ENCODE data around the gene MMADHC. TPM values are rescaled to one million over a fixed set of nuclear protein-coding genes. Genes with fewer than 3 reads are reported as not detected.

The MMADHC gene
- polyA plus RNA-seq, 3 donors: 20.5 to 119 (median 97.9) TPM

DNA sequence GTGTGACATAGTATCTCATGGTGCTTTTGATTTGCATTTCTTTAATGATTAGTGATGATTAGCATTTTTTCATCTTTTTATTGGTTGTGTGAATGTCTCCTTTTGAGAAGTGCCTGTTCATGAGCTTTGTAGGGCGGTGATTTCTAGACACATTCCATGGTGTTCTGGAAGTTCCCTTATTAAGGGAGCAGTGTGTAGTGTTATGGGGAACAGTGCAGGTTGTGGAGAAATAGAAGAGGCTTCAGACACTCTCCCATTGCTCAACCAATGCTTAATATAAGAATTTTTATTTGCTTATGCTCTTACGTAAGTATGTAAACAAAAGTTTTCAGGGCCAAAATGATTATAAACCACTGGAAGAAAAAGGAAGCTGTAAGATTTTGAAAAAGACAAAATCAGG lies 34.7 kb downstream of the MMADHC start:
- H3K27ac ChIP-seq (ENCODE audit: low read depth in 1 of 2, low read length in 2 of 2): no peak overlapping the region
- TF ChIP-seq, protein P1, sequence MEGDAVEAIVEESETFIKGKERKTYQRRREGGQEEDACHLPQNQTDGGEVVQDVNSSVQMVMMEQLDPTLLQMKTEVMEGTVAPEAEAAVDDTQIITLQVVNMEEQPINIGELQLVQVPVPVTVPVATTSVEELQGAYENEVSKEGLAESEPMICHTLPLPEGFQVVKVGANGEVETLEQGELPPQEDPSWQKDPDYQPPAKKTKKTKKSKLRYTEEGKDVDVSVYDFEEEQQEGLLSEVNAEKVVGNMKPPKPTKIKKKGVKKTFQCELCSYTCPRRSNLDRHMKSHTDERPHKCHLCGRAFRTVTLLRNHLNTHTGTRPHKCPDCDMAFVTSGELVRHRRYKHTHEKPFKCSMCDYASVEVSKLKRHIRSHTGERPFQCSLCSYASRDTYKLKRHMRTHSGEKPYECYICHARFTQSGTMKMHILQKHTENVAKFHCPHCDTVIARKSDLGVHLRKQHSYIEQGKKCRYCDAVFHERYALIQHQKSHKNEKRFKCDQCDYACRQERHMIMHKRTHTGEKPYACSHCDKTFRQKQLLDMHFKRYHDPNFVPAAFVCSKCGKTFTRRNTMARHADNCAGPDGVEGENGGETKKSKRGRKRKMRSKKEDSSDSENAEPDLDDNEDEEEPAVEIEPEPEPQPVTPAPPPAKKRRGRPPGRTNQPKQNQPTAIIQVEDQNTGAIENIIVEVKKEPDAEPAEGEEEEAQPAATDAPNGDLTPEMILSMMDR (IDR thresholded peaks at IDR 0.05): no peak

DNA sequence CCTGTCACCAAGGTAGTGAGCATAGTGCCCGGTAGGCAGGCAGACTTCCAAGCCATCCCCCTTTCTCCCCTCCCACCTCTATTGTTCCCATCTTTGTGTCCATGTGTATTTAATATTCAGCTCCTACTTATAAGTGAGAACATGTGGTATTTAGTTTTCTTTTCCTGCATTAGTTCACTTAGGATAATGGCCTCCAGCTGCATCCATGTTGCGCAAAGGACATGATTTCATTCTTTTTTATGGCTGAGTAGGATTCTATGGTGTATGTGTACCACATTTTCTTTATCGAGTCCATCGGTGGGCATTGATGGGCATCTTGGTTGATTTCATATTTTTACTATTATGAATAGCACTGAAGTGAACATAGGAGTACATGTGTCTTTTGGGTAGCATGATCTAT lies 35.3 kb downstream of the MMADHC start:
- WGBS (ENCODE audit: insufficient coverage): no CpG with 5 or more reads among the region's 4 CpGs
- Mint-ChIP-seq H3K36me3 (no peaks in the 10 kb centered on the region), H3K9me3 (peaks cover 3 to 9% (median 5%) of the 10 kb centered on the region in 7 donors), H3K4me3 (no peak overlapping the region), H3K27me3 (ENCODE audit: low read depth in 3 of 3) (peaks cover 0 to 1% (median 1%) of the 10 kb centered on the region in 3 donors), H3K4me1 (peaks cover 3% of the 10 kb centered on the region), H3K27ac (no peak overlapping the region)
- H3K79me2 ChIP-seq (ENCODE audit: insufficient read depth, low read length): no peaks in the 10 kb centered on the region
- H3K4me3 ChIP-seq (replicated peaks in 1 of 3; ENCODE audit: low read depth in 2 of 3, low read length in 3 of 3): no peak overlapping the region
- no peaks in the 10 kb centered on the region for H3K9me3 ChIP-seq (replicated peaks in 1 of 2; ENCODE audit: control insufficient read depth in 1 of 2, insufficient read depth in 1 of 2, low read length in 2 of 2)
- no peaks in the 10 kb centered on the region for H4K20me1 ChIP-seq (ENCODE audit: insufficient read depth, low read length)
- H2AFZ ChIP-seq (ENCODE audit: insufficient read depth, low read depth, low read length, poor library complexity, severe bottlenecking): no peak overlapping the region
- no peak overlapping the region for H3K27ac ChIP-seq (ENCODE audit: low read depth in 1 of 2, low read length in 2 of 2)
- TF ChIP-seq, protein P1 (IDR thresholded peaks at IDR 0.05): no peak
- H3K4me2 ChIP-seq (replicated peaks; ENCODE audit: extremely low read depth, low read length, poor library complexity, severe bottlenecking): no peak overlapping the region
- DNase-seq: no peak
- intact Hi-C loops (cut with micrococcal nuclease): no loop called here
- H3K4me1 ChIP-seq (ENCODE audit: control insufficient read depth in 1 of 2, insufficient read depth in 2 of 2, low read length in 2 of 2): no peaks in the 10 kb centered on the region
- no peaks in the 10 kb centered on the region for H3K27me3 ChIP-seq (ENCODE audit: control insufficient read depth in 2 of 2, insufficient read depth in 2 of 2, low read length in 2 of 2)
- H3K9ac ChIP-seq (ENCODE audit: insufficient read depth, low read length, poor library complexity, severe bottlenecking): no peak overlapping the region
- no peaks in the 10 kb centered on the region for H3K36me3 ChIP-seq (replicated peaks in 1 of 2; ENCODE audit: control insufficient read depth in 1 of 2, insufficient read depth in 2 of 2, low read length in 2 of 2)

More for the DNA sequence above, 34.7 kb downstream of the MMADHC start:
- Mint-ChIP-seq H3K27me3 (ENCODE audit: low read depth in 3 of 3) (peaks cover 0 to 1% (median 1%) of the 10 kb centered on the region in 3 donors), H3K27ac (no peak overlapping the region), H3K4me3 (no peak overlapping the region), H3K4me1 (peaks cover 3% of the 10 kb centered on the region), H3K36me3 (no peaks in the 10 kb centered on the region), H3K9me3 (peaks cover 3 to 9% (median 5%) of the 10 kb centered on the region in 7 donors)
- intact Hi-C loops (cut with micrococcal nuclease): no loop called here
- no peak overlapping the region for H3K4me2 ChIP-seq (replicated peaks; ENCODE audit: extremely low read depth, low read length, poor library complexity, severe bottlenecking)
- no peaks in the 10 kb centered on the region for H3K27me3 ChIP-seq (ENCODE audit: control insufficient read depth in 2 of 2, insufficient read depth in 2 of 2, low read length in 2 of 2)
- H4K20me1 ChIP-seq (ENCODE audit: insufficient read depth, low read length): no peaks in the 10 kb centered on the region
- H3K9ac ChIP-seq (ENCODE audit: insufficient read depth, low read length, poor library complexity, severe bottlenecking): no peak overlapping the region
- H3K4me3 ChIP-seq (replicated peaks in 1 of 3; ENCODE audit: low read depth in 2 of 3, low read length in 3 of 3): no peak overlapping the region
- no peaks in the 10 kb centered on the region for H3K79me2 ChIP-seq (ENCODE audit: insufficient read depth, low read length)
- no peak overlapping the region for H2AFZ ChIP-seq (ENCODE audit: insufficient read depth, low read depth, low read length, poor library complexity, severe bottlenecking)
- H3K36me3 ChIP-seq (replicated peaks in 1 of 2; ENCODE audit: control insufficient read depth in 1 of 2, insufficient read depth in 2 of 2, low read length in 2 of 2): no peaks in the 10 kb centered on the region
- WGBS (ENCODE audit: insufficient coverage): no CpG with 5 or more reads among the region's 2 CpGs
- no peak for DNase-seq
- H3K4me1 ChIP-seq (ENCODE audit: control insufficient read depth in 1 of 2, insufficient read depth in 2 of 2, low read length in 2 of 2): no peaks in the 10 kb centered on the region
- H3K9me3 ChIP-seq (replicated peaks in 1 of 2; ENCODE audit: control insufficient read depth in 1 of 2, insufficient read depth in 1 of 2, low read length in 2 of 2): no peaks in the 10 kb centered on the region
